HepG2 (cell line): ENCODE data around the gene DTWD2. TPM values are rescaled to one million over a fixed set of nuclear protein-coding genes. Genes with fewer than 3 reads are reported as not detected.

Source experiments
- FOXK2 ChIP-seq: fragments of 450-650 bp; IDR thresholded peaks from 2 replicates; pipeline ENCODE4 v1.6.1; 2016
- HNF4A ChIP-seq: sonication (generic); formaldehyde crosslinking; IDR thresholded peaks from 2 replicates; pipeline ENCODE4 v1.4.0; 2020; ENCODE audit warnings: missing genetic modification reagents
- IKZF4 ChIP-seq: sonication (generic); formaldehyde crosslinking; IDR thresholded peaks from 2 replicates; pipeline ENCODE4 v1.5.1; 2020; ENCODE audit warnings: borderline replicate concordance, mild to moderate bottlenecking, low read depth, missing genetic modification reagents; ENCODE audit errors: not compliant biosample characterization
- NCOA2 ChIP-seq: sonication (generic); formaldehyde crosslinking; IDR thresholded peaks from 2 replicates; pipeline ENCODE4 v1.8.0; 2022; ENCODE audit warnings: inconsistent platforms
- NFYB ChIP-seq: sonication (generic); formaldehyde crosslinking; IDR thresholded peaks from 2 replicates; pipeline ENCODE4 v1.4.0; 2020; ENCODE audit warnings: missing genetic modification reagents
- NR2F6 ChIP-seq, 2 experiments: IDR thresholded peaks; 2 replicates each; pipeline ENCODE4 v1.6.1; 2016; ENCODE audit warnings: antibody characterized with exemption in 1 of 2, mild to moderate bottlenecking in 1 of 2
- POLR2A ChIP-seq, 2 experiments: IDR thresholded peaks; 2 replicates each; pipeline ENCODE4 v1.6.1; 2011; ENCODE audit warnings: low read depth in 2 of 2, low read length in 2 of 2, mild to moderate bottlenecking in 1 of 2, moderate library complexity in 1 of 2; ENCODE audit not compliant: insufficient read depth in 1 of 2
- RFX5 ChIP-seq: IDR thresholded peaks from 2 replicates; pipeline ENCODE4 v1.6.1; 2011; ENCODE audit warnings: low read depth, low read length, improper control_type of control experiment
- SCMH1 ChIP-seq: sonication (generic); formaldehyde crosslinking; IDR thresholded peaks from 2 replicates; pipeline ENCODE4 v1.9.0; 2021; ENCODE audit warnings: missing genetic modification reagents, mild to moderate bottlenecking, borderline replicate concordance
- SIN3A ChIP-seq: IDR thresholded peaks from 2 replicates; pipeline ENCODE4 v1.6.1; 2011; ENCODE audit warnings: low read depth, mild to moderate bottlenecking, control low read depth, low read length, borderline replicate concordance
- SP2 ChIP-seq: sonication (generic); formaldehyde crosslinking; IDR thresholded peaks from 2 replicates; pipeline ENCODE4 v1.5.1; 2020; ENCODE audit warnings: mild to moderate bottlenecking, missing genetic modification reagents
- TAF15 ChIP-seq: fragments of 200-400 bp; formaldehyde crosslinking; IDR thresholded peaks from one replicate; pipeline ENCODE4 v1.6.1; 2018; ENCODE audit warnings: mild to moderate bottlenecking, low read depth, low read length; ENCODE audit not compliant: poor library complexity, severe bottlenecking
- TBP ChIP-seq: sonication (generic); formaldehyde crosslinking; IDR thresholded peaks from 2 replicates; pipeline ENCODE4 v1.5.0; 2020; ENCODE audit warnings: missing genetic modification reagents
- ZBTB3 ChIP-seq: sonication (generic); formaldehyde crosslinking; IDR thresholded peaks from 2 replicates; pipeline ENCODE4 v1.4.0; 2020; ENCODE audit warnings: low read depth, mild to moderate bottlenecking, moderate library complexity, missing genetic modification reagents, borderline replicate concordance
- ZNF382 ChIP-seq: sonication (generic); formaldehyde crosslinking; IDR thresholded peaks from 2 replicates; pipeline ENCODE4 v1.5.0; 2020; ENCODE audit warnings: missing genetic modification reagents, mild to moderate bottlenecking, borderline replicate concordance
- ZNF776 ChIP-seq: sonication (generic); formaldehyde crosslinking; IDR thresholded peaks from 2 replicates; pipeline ENCODE4 v1.4.0; 2020; ENCODE audit warnings: mild to moderate bottlenecking, missing genetic modification reagents
- ZNF891 ChIP-seq: sonication (generic); formaldehyde crosslinking; IDR thresholded peaks from 2 replicates; pipeline ENCODE4 v1.5.0; 2020; ENCODE audit warnings: mild to moderate bottlenecking, missing genetic modification reagents
- polyA plus RNA-seq, 8 experiments: library from polyadenylated mRNA; depleted of rRNA in 3 of 8; stranded (reverse) in 7 of 8; unstranded in 1 of 8; fragments of >200 nt; fragmentation: Illumina TruSeq in 4 of 8; extraction: Trizol in 4 of 8; gene quantifications; 2 replicates each; pipeline versions ENCODE4 v1.2.1 to v1.2.3, GENCODE V29; 2011 to 2016; ENCODE audit warnings: low read depth in 4 of 8, missing spikeins in 1 of 8, mixed read lengths in 1 of 8; ENCODE audit not compliant: insufficient read depth in 1 of 8
- total RNA-seq, 5 experiments: library from RNA; depleted of rRNA; stranded (reverse); fragments of >200 nt; fragmentation: Illumina TruSeq; extraction: Trizol; gene quantifications; 2 replicates each; pipeline ENCODE4 v1.2.3, GENCODE V29; 2016; ENCODE audit warnings: low read depth in 1 of 5
- TF ChIP-seq, protein P1 (sequence below): sonication (generic); formaldehyde crosslinking; IDR thresholded peaks from 2 replicates; pipeline ENCODE4 v1.5.0; 2020; ENCODE audit warnings: missing genetic modification reagents, mild to moderate bottlenecking, borderline replicate concordance
- TF ChIP-seq, protein P2 (sequence below): sonication (generic); formaldehyde crosslinking; conservative IDR thresholded peaks from 2 replicates; pipeline ENCODE4 v1.4.0; 2020; ENCODE audit warnings: missing genetic modification reagents
- TF ChIP-seq, protein P3 (sequence below): sonication (generic); formaldehyde crosslinking; IDR thresholded peaks from 2 replicates; pipeline ENCODE4 v1.9.0; 2021; ENCODE audit warnings: missing genetic modification reagents, borderline replicate concordance
- TF ChIP-seq, protein P4 (sequence below): sonication (generic); formaldehyde crosslinking; IDR thresholded peaks from 2 replicates; pipeline ENCODE4 v1.5.1; 2020; ENCODE audit warnings: mild to moderate bottlenecking, missing genetic modification reagents, moderate library complexity
- TF ChIP-seq, protein P5 (sequence below): sonication (generic); formaldehyde crosslinking; IDR thresholded peaks from 2 replicates; pipeline ENCODE4 v1.4.0; 2020; ENCODE audit warnings: low read depth, mild to moderate bottlenecking, missing genetic modification reagents

DTWD2 gene
- total and polyA plus RNA-seq, 2 of the 13 experiments (the other 11 are each of a cell fraction or from before 2014, with no cell fraction given), result 1.6 to 6.0 TPM

DNA sequence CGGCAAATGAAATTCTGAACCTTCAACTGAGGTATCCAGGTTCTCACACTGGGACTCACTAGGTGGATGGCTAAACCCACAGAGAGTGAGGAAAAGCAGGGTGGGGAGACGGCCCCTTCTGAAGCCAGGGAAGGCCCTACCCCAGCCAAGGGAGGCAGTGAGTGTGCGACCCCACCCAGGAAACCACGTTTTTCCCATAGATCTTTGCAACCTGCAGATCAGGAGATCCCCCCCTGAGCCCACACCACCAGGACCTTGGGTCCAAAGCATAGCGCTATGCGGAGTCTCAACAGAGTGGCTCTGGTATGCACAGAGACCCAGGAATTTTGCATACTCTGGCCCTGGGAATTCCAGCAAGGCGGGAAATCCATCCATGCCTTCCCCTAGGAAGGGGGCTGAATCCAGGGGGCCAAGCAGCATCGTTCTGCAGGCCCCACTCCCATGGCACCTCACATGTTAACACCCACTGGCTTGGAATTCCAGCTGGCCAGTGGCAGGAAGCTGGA lies 19.9 kb downstream of the DTWD2 start (continued):
- TF ChIP-seq, protein P1, sequence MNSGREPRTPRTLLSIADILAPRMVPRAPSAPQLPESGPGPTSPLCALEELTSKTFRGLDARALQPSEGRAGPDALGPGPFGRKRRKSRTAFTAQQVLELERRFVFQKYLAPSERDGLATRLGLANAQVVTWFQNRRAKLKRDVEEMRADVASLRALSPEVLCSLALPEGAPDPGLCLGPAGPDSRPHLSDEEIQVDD (CRISPR knock-in tag), result no peak
- TF ChIP-seq, protein P2, sequence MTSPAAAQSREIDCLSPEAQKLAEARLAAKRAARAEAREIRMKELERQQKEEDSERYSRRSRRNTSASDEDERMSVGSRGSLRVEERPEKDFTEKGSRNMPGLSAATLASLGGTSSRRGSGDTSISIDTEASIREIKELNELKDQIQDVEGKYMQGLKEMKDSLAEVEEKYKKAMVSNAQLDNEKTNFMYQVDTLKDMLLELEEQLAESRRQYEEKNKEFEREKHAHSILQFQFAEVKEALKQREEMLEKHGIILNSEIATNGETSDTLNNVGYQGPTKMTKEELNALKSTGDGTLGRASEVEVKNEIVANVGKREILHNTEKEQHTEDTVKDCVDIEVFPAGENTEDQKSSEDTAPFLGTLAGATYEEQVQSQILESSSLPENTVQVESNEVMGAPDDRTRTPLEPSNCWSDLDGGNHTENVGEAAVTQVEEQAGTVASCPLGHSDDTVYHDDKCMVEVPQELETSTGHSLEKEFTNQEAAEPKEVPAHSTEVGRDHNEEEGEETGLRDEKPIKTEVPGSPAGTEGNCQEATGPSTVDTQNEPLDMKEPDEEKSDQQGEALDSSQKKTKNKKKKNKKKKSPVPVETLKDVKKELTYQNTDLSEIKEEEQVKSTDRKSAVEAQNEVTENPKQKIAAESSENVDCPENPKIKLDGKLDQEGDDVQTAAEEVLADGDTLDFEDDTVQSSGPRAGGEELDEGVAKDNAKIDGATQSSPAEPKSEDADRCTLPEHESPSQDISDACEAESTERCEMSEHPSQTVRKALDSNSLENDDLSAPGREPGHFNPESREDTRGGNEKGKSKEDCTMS, result no peak
- TF ChIP-seq POLR2A (IDR thresholded peaks at IDR 0.05; ENCODE audit: insufficient read depth in 1 of 2, low read depth in 2 of 2, low read length in 2 of 2) (0 out of 4 replicates have a peak, but pooled peaks of 1 of the 2 experiments have one; percentile 22), SP2 (CRISPR knock-in tag) (no peak), FOXK2 (no peak), NR2F6 (IDR thresholded peaks at IDR 0.05) (no peak), NR2F6 (CRISPR knock-in tag; IDR thresholded peaks at IDR 0.05) (no peak), SIN3A (no peak), ZNF776 (CRISPR knock-in tag) (no peak), TAF15 (no peak), ZBTB3 (no peak), ZNF382 (CRISPR knock-in tag) (no peak), RFX5 (no peak), NCOA2 (CRISPR knock-in tag) (no peak), NFYB (CRISPR knock-in tag) (no peak), IKZF4 (CRISPR knock-in tag) (no peak), HNF4A (CRISPR knock-in tag) (peak; percentile 35; the same call in 1 of the 2 replicates), ZNF891 (CRISPR knock-in tag) (no peak), TBP (no peak), SCMH1 (CRISPR knock-in tag) (no peak)
- TF ChIP-seq, protein P3, sequence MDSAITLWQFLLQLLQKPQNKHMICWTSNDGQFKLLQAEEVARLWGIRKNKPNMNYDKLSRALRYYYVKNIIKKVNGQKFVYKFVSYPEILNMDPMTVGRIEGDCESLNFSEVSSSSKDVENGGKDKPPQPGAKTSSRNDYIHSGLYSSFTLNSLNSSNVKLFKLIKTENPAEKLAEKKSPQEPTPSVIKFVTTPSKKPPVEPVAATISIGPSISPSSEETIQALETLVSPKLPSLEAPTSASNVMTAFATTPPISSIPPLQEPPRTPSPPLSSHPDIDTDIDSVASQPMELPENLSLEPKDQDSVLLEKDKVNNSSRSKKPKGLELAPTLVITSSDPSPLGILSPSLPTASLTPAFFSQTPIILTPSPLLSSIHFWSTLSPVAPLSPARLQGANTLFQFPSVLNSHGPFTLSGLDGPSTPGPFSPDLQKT, result no peak
- TF ChIP-seq, protein P4, sequence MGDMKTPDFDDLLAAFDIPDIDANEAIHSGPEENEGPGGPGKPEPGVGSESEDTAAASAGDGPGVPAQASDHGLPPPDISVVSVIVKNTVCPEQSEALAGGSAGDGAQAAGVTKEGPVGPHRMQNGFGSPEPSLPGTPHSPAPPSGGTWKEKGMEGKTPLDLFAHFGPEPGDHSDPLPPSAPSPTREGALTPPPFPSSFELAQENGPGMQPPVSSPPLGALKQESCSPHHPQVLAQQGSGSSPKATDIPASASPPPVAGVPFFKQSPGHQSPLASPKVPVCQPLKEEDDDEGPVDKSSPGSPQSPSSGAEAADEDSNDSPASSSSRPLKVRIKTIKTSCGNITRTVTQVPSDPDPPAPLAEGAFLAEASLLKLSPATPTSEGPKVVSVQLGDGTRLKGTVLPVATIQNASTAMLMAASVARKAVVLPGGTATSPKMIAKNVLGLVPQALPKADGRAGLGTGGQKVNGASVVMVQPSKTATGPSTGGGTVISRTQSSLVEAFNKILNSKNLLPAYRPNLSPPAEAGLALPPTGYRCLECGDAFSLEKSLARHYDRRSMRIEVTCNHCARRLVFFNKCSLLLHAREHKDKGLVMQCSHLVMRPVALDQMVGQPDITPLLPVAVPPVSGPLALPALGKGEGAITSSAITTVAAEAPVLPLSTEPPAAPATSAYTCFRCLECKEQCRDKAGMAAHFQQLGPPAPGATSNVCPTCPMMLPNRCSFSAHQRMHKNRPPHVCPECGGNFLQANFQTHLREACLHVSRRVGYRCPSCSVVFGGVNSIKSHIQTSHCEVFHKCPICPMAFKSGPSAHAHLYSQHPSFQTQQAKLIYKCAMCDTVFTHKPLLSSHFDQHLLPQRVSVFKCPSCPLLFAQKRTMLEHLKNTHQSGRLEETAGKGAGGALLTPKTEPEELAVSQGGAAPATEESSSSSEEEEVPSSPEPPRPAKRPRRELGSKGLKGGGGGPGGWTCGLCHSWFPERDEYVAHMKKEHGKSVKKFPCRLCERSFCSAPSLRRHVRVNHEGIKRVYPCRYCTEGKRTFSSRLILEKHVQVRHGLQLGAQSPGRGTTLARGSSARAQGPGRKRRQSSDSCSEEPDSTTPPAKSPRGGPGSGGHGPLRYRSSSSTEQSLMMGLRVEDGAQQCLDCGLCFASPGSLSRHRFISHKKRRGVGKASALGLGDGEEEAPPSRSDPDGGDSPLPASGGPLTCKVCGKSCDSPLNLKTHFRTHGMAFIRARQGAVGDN (CRISPR knock-in tag), result peak; percentile 63
- TF ChIP-seq, protein P5, sequence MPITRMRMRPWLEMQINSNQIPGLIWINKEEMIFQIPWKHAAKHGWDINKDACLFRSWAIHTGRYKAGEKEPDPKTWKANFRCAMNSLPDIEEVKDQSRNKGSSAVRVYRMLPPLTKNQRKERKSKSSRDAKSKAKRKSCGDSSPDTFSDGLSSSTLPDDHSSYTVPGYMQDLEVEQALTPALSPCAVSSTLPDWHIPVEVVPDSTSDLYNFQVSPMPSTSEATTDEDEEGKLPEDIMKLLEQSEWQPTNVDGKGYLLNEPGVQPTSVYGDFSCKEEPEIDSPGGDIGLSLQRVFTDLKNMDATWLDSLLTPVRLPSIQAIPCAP (CRISPR knock-in tag), result no peak
